WTC11 (cell line): Measurements from ENCODE around the gene CEP57L1.

ENCODE experiments used
- ATF2 ChIP-seq: sonication (generic); formaldehyde crosslinking; IDR thresholded peaks from 2 replicates; pipeline ENCODE4 v1.8.1; 2022; ENCODE audit warnings: low read depth, missing genetic modification reagents, borderline replicate concordance
- CTCF ChIP-seq: fragments of 200-600 bp; IDR thresholded peaks from 2 replicates; pipeline ENCODE4 v1.8.0; 2022; ENCODE audit warnings: antibody characterized with exemption
- FOXJ3 ChIP-seq: sonication (generic); formaldehyde crosslinking; IDR thresholded peaks from 2 replicates; pipeline ENCODE4 v1.9.0; 2021; ENCODE audit warnings: missing genetic modification reagents, mild to moderate bottlenecking, borderline replicate concordance
- FOXP4 ChIP-seq: sonication (generic); formaldehyde crosslinking; IDR thresholded peaks from 2 replicates; pipeline ENCODE4 v1.8.0; 2022; ENCODE audit warnings: mild to moderate bottlenecking, missing genetic modification reagents
- GABPB1 ChIP-seq: sonication (generic); formaldehyde crosslinking; IDR thresholded peaks from 2 replicates; pipeline ENCODE4 v1.8.1; 2023; ENCODE audit warnings: mild to moderate bottlenecking, missing genetic modification reagents
- MAX ChIP-seq: sonication (generic); formaldehyde crosslinking; IDR thresholded peaks from 2 replicates; pipeline ENCODE4 v1.8.0; 2022; ENCODE audit warnings: mild to moderate bottlenecking, missing genetic modification reagents
- NFE2L1 ChIP-seq: sonication (generic); formaldehyde crosslinking; IDR thresholded peaks from 2 replicates; pipeline ENCODE4 v1.8.1; 2023; ENCODE audit warnings: missing genetic modification reagents
- NR3C1 ChIP-seq: sonication (generic); formaldehyde crosslinking; conservative IDR thresholded peaks from 2 replicates; pipeline ENCODE4 v1.8.1; 2023; ENCODE audit warnings: low read depth, mild to moderate bottlenecking, missing genetic modification reagents
- ZBTB21 ChIP-seq: sonication (generic); formaldehyde crosslinking; IDR thresholded peaks from 2 replicates; pipeline ENCODE4 v1.8.1; 2023; ENCODE audit warnings: mild to moderate bottlenecking, missing genetic modification reagents, borderline replicate concordance

GRCh38 chr6:109071125-109071917 is 24.0 kb upstream of the CEP57L1 start:
- no peak for TF ChIP-seq GABPB1 (CRISPR knock-in tag)
- no peak for TF ChIP-seq NR3C1 (CRISPR knock-in tag)
- no peak for TF ChIP-seq ATF2 (CRISPR knock-in tag)
- no peak for TF ChIP-seq ZBTB21 (CRISPR knock-in tag)
- TF ChIP-seq CTCF = no peak
- no peak for TF ChIP-seq FOXJ3
- no peak for TF ChIP-seq MAX
- no peak for TF ChIP-seq NFE2L1 (CRISPR knock-in tag)
- TF ChIP-seq FOXP4 = no peak
